Heart right ventricle (tissue), 16 donors: ENCODE measurements around the gene ATCAY. TPM values are rescaled to one million over a fixed set of nuclear protein-coding genes. Genes with fewer than 3 reads are reported as not detected.

Experiments
- ATAC-seq, 8 donors: fragments of 200-7000 bp; cut with Tn5 transposase; one replicate each; pipeline ENCODE4 v1.9.1; 2020; ENCODE audit warnings: mild to moderate bottlenecking in 8 of 8, moderate library complexity in 8 of 8, moderate number of reproducible peaks in 1 of 8
- DNase-seq, 2 donors: peaks; one replicate each; pipeline ENCODE4 v3.0.0-alpha.2; 2020
- H3K27ac ChIP-seq, 10 donors: fragments of 200-600 bp; sonication (generic) in 2 of 10; one replicate each; pipeline versions ENCODE4 v1.5.0 to v1.8.0; 2020 to 2022; ENCODE audit warnings: mild to moderate bottlenecking in 3 of 10
- H3K27me3 ChIP-seq, 7 donors: fragments of 200-600 bp; one replicate each; pipeline ENCODE4 v1.8.0; 2021 to 2022; ENCODE audit warnings: mild to moderate bottlenecking in 2 of 7
- H3K36me3 ChIP-seq, 9 donors: fragments of 200-600 bp; sonication (generic) in 1 of 9; one replicate each; pipeline versions ENCODE4 v1.5.0 to v1.8.0; 2020 to 2022; ENCODE audit warnings: mild to moderate bottlenecking in 2 of 9
- H3K4me1 ChIP-seq, 9 donors: fragments of 200-600 bp; sonication (generic) in 1 of 9; one replicate each; pipeline versions ENCODE4 v1.5.0 to v1.8.0; 2020 to 2022; ENCODE audit warnings: mild to moderate bottlenecking in 4 of 9
- H3K4me3 ChIP-seq, 10 donors: fragments of 200-600 bp; sonication (generic) in 2 of 10; one replicate each; pipeline versions ENCODE4 v1.5.0 to v1.8.0; 2020 to 2022; ENCODE audit warnings: mild to moderate bottlenecking in 7 of 10, moderate library complexity in 2 of 10
- H3K9me3 ChIP-seq, 11 donors: fragments of 200-600 bp in 10 of 11; sonication (generic) in 2 of 11; one replicate each; pipeline versions ENCODE4 v1.5.0 to v1.8.0; 2013 to 2022; ENCODE audit warnings: mild to moderate bottlenecking in 2 of 11, control low read depth in 1 of 11, moderate library complexity in 1 of 11
- WGBS, 2 donors: extraction: QIAGEN DNeasy Blood & Tissue Kit; methylation state at CpG; one replicate each; pipeline ENCODE4 v1.1.7; 2013; ENCODE audit warnings: inconsistent platforms in 1 of 2; 5-methylcytosine and 5-hydroxymethylcytosine counted together
- intact Hi-C, 10 donors: fragments of 100-400 bp; cut with DNase I; formaldehyde crosslinking; loops; one replicate each; pipeline versions ENCODE4 v1.11.1 to v1.14.2; 2022
- microRNA-seq, 2 donors: library from miRNA; unstranded; fragments of <30 nt; microRNA quantifications; one replicate each; pipeline ENCODE4 v1.2.0, GENCODE V29; 2021
- polyA plus RNA-seq, 2 donors: library from polyadenylated mRNA; stranded (reverse); fragments of 200-250 nt; gene quantifications; one replicate each; pipeline ENCODE4 v1.2.3, GENCODE V29; 2013
- total RNA-seq, 10 donors: library from RNA; stranded (reverse); fragmentation: NEBNext Ultra II Directional in 3 of 10; extraction: Animal tissue kit (Norgen Biotek cat#: 25700) in 3 of 10; gene quantifications; one replicate each; pipeline versions ENCODE4 v1.2.1 to v1.2.4, GENCODE V29; 2021 to 2023
- TF ChIP-seq, protein P1 (sequence below), 9 donors: fragments of 200-600 bp; sonication (generic) in 2 of 9; IDR thresholded peaks; one replicate each; pipeline versions ENCODE4 v1.5.0 to v1.8.0; 2021 to 2022; ENCODE audit warnings: antibody characterized with exemption in 9 of 9, mild to moderate bottlenecking in 5 of 9, moderate library complexity in 1 of 9
- donor health status: Arrhythmogenic right ventricular cardiomyopathy.
- donor health status: ischemic (EF 13 %, LVEDD 7.1; RV severe dilation, severe dysfunction).
- donor health status: healthy with polysubstance abuse.
- donor health status: DM: no; HTN: yes; CAD: no.
- donor health status: DM: no; HTN: no; CAD: no.
- donor health status: ischemic (EF 25% LVEDD 6.9; RV normal size, moderate dysfunction).
- donor health status: ischemic (EF 25% LVEDD 5.7; RV mildly dilated, moderate dysfunction).
- donor health status: healthy.
- donor health status: DM: yes; HTN: yes; CAD: no.
- donor health status: Ischemic cardiomyopathy.
- donor health status: ischemic (EF 35%, LVEDD 5.7; RV mildly dilated, moderate dysfunction).
- donor health status: nonischemic (EF 11% LVEDD 7.7; RV severe dilation, severe dysfunction).
- donor health status: DM: yes; HTN: yes; CAD: no.
- donor health status: PGD.
- donor health status: ischemic (EF 29% LVEDD 5.4; RV normal size, mild dysfunction).
- donor health status: nonischemic (EF 23%, LVEDD 6.1; RV moderate dilation, normal function).

ATCAY gene
- total and polyA plus RNA-seq, 12 donors: not detected

DNA sequence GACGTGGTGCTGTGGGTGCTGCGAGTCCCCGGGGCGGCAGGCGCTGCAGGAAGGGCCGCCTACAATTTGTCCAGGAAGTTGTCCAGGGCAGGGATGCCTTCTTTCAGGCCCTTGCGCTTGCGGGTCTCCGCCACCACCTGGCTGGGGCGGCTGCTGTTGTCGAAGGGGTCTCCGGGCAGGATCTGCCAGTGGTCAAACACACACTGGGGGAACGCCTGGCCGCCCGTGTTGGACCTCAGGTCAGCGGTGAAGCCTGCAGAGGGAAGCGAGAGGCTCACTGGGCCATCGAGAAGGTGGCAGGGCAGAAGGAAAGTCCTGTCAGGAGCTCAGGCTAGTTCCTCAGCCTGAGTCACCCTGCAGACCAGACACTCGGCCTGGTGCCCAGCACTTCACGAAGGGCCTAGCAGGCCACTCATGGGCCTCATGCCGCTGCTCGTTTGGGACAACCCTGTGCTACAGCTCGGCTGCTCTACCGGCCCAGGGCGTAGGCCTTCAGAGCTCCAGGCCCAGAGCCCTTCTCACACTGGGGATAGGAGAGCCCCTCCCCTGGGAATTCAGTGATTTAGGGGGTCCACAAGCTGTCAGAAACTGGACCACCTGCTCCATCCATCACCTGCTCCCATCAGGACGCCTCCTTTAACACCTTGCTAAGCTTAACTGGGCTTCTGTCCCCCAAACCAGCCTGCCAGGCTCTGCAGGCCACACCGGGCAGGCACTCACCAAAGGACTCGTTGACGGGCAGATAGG is 96.2 kb downstream of the ATCAY start:
- Histone ChIP-seq H3K9me3 (no peaks in the 10 kb centered on the region), H3K4me1 (peaks cover 0 to 17% (median 1%) of the 10 kb centered on the region in 9 donors), H3K4me3 (no peak overlapping the region), H3K27me3 (no peaks in the 10 kb centered on the region), H3K36me3 (peaks cover 31 to 74% (median 66%) of the 10 kb centered on the region in 9 donors), H3K27ac (peak overlapping the region in 2 of 10 donors; percentile 20 to 33)
- intact Hi-C loops: loop anchor here in 1 of 10 donors (10.0 kb wide), 1 partner anchor 212 kb away; the partner anchor contains the start of genes APBA3 and MRPL54
- WGBS, 2 donors: 84 to 87% methylated on average over 29 of the region's 29 CpGs
- TF ChIP-seq, protein P1, sequence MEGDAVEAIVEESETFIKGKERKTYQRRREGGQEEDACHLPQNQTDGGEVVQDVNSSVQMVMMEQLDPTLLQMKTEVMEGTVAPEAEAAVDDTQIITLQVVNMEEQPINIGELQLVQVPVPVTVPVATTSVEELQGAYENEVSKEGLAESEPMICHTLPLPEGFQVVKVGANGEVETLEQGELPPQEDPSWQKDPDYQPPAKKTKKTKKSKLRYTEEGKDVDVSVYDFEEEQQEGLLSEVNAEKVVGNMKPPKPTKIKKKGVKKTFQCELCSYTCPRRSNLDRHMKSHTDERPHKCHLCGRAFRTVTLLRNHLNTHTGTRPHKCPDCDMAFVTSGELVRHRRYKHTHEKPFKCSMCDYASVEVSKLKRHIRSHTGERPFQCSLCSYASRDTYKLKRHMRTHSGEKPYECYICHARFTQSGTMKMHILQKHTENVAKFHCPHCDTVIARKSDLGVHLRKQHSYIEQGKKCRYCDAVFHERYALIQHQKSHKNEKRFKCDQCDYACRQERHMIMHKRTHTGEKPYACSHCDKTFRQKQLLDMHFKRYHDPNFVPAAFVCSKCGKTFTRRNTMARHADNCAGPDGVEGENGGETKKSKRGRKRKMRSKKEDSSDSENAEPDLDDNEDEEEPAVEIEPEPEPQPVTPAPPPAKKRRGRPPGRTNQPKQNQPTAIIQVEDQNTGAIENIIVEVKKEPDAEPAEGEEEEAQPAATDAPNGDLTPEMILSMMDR (IDR thresholded peaks at IDR 0.05): no peak
- peak in 1 of 2 donors; percentile 5 for DNase-seq
- ATAC-seq: peak in 4 of 8 donors; percentile 5 to 66 (median 10)

Small RNA genes lying within 50 kb of the gene (microRNA-seq; reads per million reads assigned to microRNA genes)
- gene MIR637: 0 reads per million in 2 donors

Other genes with a start within 250 kb of the ATCAY start
- 10 to 100 TPM; 28.2 to 46.6 (median 36.3) TPM for gene PIP5K1C, start 180.2 kb upstream of the ATCAY start, total RNA-seq
- gene PIP5K1C, start 180.2 kb upstream of the ATCAY start, polyA plus RNA-seq: 10 to 100 TPM; 18.3 to 18.9 TPM
- gene TJP3, start 172.3 kb upstream of the ATCAY start, total RNA-seq: under 1 TPM in 3 of 10 donors, not detected in 7; 0.15 to 0.49 (median 0.34) TPM
- gene TJP3, start 172.3 kb upstream of the ATCAY start, polyA plus RNA-seq: under 1 TPM in 1 of 2 donors, not detected in 1; 0.06 TPM
- gene APBA3, start 119.0 kb upstream of the ATCAY start, total RNA-seq: 10 to 100 TPM in 6 of 10 donors, 1 to 10 TPM in 4; 7.4 to 16.6 (median 10.7) TPM
- 10 to 100 TPM; 20.0 to 22.6 TPM for gene APBA3, start 119.0 kb upstream of the ATCAY start, polyA plus RNA-seq
- gene MRPL54, start 118.0 kb upstream of the ATCAY start, total RNA-seq: 10 to 100 TPM; 61.4 to 93.4 (median 67.0) TPM
- 100 to 1,000 TPM; 124 TPM for gene MRPL54, start 118.0 kb upstream of the ATCAY start, polyA plus RNA-seq
- gene RAX2, start 108.5 kb upstream of the ATCAY start, total RNA-seq: not detected
- gene RAX2, start 108.5 kb upstream of the ATCAY start, polyA plus RNA-seq: not detected
- gene MATK, start 94.3 kb upstream of the ATCAY start, total RNA-seq: 1 to 10 TPM in 1 of 10 donors, under 1 TPM in 9; 0.14 to 4.9 (median 0.44) TPM
- 1 to 10 TPM in 1 of 2 donors, under 1 TPM in 1; 0.97 to 1.2 TPM for gene MATK, start 94.3 kb upstream of the ATCAY start, polyA plus RNA-seq
- gene ZFR2, start 11.6 kb upstream of the ATCAY start, total RNA-seq: under 1 TPM in 2 of 10 donors, not detected in 8; 0.04 to 0.29 TPM
- not detected for gene ZFR2, start 11.6 kb upstream of the ATCAY start, polyA plus RNA-seq
- gene NMRK2, start 52.4 kb downstream of the ATCAY start, total RNA-seq: 1,000 to 10,000 TPM in 1 of 10 donors, 100 to 1,000 TPM in 9; 241 to 2,570 (median 640) TPM
- gene NMRK2, start 52.4 kb downstream of the ATCAY start, polyA plus RNA-seq: 1,000 to 10,000 TPM; 1,128 to 1,168 TPM
- gene DAPK3, start 90.4 kb downstream of the ATCAY start, total RNA-seq: 100 to 1,000 TPM in 5 of 10 donors, 10 to 100 TPM in 5; 72.5 to 222 (median 99.5) TPM
- gene DAPK3, start 90.4 kb downstream of the ATCAY start, polyA plus RNA-seq: 100 to 1,000 TPM; 140 to 214 TPM
- gene EEF2, start 104.8 kb downstream of the ATCAY start, total RNA-seq: 1,000 to 10,000 TPM; 1,845 to 2,887 (median 2,645) TPM
- 1,000 to 10,000 TPM in 1 of 2 donors, 100 to 1,000 TPM in 1; 704 to 1,279 TPM for gene EEF2, start 104.8 kb downstream of the ATCAY start, polyA plus RNA-seq
- 10 to 100 TPM; 11.5 to 22.8 (median 14.3) TPM for gene PIAS4, start 127.1 kb downstream of the ATCAY start, total RNA-seq
- gene PIAS4, start 127.1 kb downstream of the ATCAY start, polyA plus RNA-seq: 10 to 100 TPM in 1 of 2 donors, 1 to 10 TPM in 1; 8.5 to 10.5 TPM
- gene ZBTB7A, start 186.2 kb downstream of the ATCAY start, total RNA-seq: 10 to 100 TPM; 20.3 to 40.5 (median 26.3) TPM
- 10 to 100 TPM in 1 of 2 donors, 1 to 10 TPM in 1; 9.6 to 13.2 TPM for gene ZBTB7A, start 186.2 kb downstream of the ATCAY start, polyA plus RNA-seq
- 100 to 1,000 TPM in 5 of 10 donors, 10 to 100 TPM in 5; 91.5 to 155 (median 101) TPM for gene MAP2K2, start 243.4 kb downstream of the ATCAY start, total RNA-seq
- 100 to 1,000 TPM; 163 to 288 TPM for gene MAP2K2, start 243.4 kb downstream of the ATCAY start, polyA plus RNA-seq